Renal cortex interstitium (tissue), 11 donors: Measurements from ENCODE around the gene ADGRG3. TPM values are rescaled to one million over a fixed set of nuclear protein-coding genes. Genes with fewer than 3 reads are reported as not detected.
"Not testable (repeated sequence)": the region's sequence is repeated elsewhere in the genome, so short reads cannot be mapped to it uniquely, and the experiment has no call there.

Experiments used
- DNase-seq, 11 donors: peaks; one replicate each; pipeline ENCODE4 v3.0.0-alpha.2; 2013; ENCODE audit warnings: low read depth in 9 of 11, low spot score in 4 of 11; ENCODE audit errors: extremely low read depth in 1 of 11
- polyA plus RNA-seq, 3 donors: library from polyadenylated mRNA; unstranded; fragments of 120-200 nt; gene quantifications; one replicate each; pipeline ENCODE4 v1.2.1, GENCODE V29; 2013; ENCODE audit not compliant: insufficient read length in 3 of 3

ADGRG3 gene
- polyA plus RNA-seq, 3 donors, result 0.21 to 0.48 (median 0.27) TPM

DNA sequence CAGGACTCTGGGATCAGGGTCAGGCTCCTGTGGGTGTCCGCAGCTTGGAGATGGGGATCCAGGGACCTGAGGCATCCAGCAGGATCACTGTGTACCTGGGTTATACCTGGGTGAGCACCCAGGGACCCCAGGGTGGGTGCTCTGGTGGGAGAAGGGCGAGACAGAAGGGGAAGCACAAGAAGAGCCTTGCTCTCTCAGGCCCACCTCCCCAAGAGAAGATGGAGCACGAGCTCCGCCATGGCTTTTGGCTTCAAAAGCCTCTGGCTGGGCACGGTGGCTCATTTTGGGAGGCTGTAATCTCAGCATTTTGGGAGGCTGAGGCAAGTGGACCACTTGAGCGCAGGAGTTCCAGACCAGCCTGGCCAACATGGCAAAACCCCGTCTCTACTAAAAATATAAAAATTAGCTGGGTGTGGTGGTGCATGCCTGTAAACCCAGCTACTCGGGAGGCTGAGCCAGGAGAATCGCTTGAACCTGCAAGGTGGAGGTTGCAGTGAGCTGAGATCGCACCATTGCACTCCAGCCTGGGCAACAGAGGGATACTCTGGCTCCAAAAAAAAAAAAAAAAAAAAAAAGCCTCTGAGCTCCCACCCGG, 35.4 kb downstream of the ADGRG3 start:
- DNase-seq, result no peak

DNA sequence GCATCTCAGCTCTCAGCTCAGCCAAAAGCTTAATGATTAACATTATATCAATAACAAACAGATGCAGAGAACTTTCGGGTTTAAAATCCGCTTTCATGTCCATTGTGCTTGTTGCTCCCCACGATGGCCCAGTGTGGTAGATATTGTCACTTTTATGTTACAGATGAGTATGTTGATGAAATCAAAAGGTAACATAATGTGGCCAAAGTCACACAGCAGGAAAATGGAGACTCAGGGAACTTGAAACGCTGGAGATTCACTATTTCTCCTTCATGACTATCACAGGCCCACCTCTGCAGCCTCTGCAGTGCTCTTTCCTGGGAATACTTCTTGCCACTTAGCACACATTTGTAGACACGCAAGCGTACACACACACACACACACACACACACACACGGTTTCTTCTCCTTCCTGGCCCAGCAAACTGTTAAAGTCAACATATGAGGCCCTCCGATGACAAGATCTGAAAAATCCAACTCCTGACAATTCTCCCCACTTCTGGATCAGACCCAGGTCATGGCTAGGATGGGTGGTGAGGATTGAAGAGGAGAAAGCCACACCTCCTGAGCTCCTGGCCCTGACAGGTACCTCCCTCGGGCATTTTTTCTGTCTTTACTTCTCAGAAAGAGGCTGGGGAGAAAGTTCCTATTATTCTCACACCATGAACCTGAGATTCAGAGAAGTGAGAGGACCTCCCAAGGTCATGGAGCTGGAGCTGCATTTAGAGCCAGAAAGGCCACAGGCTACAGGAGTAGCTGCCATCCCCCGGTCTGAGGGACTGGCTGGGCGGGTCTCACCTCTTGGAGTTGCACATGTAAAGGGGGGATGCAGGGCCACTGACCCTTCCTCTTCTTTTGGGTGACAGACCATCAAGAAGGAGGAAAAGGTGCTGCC, 36.2 kb downstream of the ADGRG3 start:
- no peak for DNase-seq

DNA sequence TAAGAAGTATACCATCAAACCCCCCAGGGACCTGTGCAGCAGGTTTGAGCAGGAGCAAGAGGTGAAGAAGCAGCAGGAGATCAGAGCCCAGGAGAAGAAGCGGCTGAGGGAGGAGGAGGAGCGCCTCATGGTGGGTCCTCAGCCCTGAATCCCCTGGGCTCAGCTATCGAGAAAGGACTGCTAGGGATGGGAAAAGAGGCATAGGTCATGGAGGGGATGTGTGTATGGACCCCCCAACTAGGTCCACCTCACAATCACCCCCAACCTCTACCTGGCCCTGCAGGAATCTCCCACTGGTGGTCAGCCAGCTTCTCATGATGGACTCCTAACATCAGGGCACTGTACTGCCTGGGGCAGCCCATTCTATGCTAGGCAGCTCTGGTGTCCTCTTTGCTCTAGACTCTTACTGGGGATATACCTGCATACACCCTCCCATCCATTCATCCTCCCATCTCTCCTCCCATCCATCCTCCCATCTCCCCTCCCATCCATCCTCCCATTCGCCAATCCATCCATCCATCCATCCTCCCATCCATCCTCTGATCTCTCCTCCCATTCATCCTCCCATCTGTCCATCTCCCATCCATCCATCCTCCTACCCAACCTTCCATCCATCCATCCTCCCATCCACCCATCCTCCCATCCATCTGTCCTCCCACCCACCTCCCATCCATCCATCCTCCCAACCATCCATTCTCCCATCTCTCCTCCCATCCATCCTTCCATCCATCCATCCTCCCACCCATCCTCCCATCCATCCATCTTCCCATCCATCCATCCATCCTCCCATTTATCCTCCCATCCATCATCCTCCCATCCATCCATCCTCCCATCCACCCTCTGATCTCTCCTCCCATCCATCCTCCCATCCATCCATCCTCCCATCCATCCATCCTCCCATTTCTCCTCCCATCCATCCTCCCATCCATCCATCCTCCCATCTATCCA, 37.1 kb downstream of the ADGRG3 start:
- no peak for DNase-seq

DNA sequence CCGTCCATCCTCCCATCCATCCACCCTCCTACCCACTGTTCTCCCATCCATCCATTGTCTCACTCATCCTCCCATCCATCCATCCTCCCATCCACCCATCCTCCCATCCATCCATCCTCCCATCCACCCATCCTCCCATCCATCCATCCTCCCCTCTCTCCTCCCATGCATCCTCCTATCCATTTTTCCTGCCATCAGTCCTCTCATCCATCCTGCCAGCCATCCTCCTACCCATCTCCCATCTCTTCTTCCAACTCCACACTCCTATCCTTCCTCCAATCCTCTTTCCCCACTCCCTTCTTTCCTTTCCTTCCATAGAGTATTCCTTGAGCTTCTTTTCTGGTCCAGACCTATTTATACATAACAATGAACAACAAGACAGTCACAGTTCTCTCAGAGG, 38.6 kb downstream of the ADGRG3 start:
- no peak for DNase-seq

DNA sequence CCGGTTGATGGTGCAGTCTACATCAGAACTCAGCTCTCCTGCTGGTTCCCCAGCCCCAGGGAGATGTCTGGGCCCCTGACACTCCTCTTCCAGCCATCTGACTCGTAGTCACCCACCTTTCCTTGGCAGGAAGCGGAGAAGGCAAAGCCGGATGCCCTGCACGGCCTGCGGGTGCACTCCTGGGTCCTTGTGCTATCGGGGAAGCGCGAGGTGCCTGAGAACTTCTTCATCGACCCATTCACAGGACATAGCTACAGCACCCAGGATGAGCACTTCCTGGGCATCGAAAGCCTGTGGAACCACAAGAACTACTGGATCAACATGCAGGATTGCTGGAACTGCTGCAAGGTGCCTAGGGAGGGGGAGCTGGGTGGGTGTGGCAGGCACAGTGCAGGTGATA, 39.2 kb downstream of the ADGRG3 start:
- DNase-seq, result no peak

DNA sequence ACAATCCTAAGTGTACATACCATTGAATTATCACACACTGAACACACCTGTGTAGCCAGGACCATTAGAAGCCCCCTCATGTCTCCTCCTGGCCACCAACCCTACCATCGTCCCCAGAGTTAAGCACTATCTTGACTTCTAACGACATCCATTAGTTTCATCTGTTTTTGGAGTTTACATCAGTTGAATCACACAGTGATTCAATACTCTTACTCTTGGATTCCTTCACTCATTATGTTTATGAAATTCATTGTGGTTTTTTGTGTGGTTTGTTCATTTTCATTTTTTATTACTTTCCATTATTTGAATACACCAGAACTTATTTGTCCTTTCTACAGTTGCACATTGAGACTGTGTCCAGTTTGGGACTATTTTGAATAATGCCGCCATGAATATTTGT, 40.1 kb downstream of the ADGRG3 start:
- no peak for DNase-seq

DNA sequence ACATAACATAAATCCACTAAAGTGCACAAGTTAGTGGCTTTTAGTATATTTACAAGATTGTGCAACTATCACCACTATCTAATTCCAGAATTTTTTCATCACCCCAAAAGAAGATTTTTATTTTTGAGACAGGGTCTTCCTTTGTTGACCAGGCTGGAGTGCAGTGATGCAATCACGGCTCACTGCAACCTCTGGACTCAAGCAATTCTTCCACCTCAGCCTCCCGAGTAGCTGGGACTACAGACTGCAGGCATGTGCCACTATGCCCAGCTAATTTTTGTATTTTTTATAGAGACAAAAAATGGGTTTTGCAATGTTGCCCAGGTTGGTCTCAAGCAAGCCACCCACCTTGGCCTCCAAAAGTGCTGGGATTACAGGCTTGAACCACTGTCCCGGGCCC, 41.6 kb downstream of the ADGRG3 start:
- no peak for DNase-seq

DNA sequence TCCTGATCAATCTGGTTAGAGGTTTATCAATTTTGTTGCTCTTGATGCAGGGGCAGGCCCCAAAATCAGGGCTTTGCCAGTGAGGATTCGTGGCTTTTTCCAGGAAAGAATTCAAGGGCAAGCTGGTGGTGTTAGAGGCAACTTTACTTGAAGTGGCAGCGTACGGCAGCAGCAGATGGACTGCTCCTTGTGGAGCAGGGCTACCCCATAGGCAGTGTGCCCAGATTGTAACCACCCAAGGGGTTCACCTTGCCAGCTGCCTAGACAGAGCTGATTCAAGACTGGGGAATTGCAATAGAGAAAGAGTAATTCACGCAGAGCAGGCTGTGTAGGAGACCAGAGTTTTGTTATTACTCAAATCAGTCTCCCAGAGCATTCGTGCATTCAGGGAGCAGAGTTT, 43.2 kb downstream of the ADGRG3 start:
- DNase-seq, result no peak

DNA sequence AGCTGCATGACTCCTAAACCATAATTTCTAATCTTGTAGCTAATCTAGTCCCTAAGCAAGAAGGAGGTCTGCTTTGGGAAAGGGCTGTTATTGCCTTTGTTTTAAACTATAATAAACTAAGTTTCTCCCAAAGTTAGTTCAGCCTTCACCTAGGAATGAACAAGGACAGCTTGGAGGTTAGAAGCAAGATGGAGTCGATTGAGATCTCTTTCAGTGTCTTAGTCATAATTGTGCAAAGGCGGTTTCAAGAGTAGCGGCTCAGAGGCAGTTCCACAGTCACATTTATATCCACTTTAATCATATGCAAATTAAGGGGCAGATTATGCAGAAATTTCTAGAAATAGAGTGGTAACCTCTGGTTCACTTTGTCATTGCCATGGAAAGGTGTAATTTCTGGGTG, 43.9 kb downstream of the ADGRG3 start:
- no peak for DNase-seq

DNA sequence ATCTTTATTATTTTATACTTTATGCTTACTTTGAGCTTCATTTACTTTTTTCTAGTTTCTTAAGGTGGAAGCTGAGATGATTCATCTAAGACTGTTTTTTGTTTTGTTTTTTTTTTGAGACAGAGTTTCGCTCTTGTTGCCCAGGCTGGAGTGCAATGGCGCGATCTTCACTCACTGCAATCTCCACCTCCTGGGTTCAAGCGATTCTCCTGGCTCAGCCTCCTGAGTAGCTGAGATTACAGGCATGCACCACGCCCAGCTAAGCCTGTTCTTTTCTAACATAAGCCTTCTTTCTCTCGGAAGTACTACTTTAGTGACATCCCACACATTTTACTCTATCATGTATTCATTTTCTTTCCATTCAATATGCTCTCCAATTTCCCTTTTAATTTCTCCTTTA, 44.5 kb downstream of the ADGRG3 start:
- not testable (repeated sequence) for DNase-seq

DNA sequence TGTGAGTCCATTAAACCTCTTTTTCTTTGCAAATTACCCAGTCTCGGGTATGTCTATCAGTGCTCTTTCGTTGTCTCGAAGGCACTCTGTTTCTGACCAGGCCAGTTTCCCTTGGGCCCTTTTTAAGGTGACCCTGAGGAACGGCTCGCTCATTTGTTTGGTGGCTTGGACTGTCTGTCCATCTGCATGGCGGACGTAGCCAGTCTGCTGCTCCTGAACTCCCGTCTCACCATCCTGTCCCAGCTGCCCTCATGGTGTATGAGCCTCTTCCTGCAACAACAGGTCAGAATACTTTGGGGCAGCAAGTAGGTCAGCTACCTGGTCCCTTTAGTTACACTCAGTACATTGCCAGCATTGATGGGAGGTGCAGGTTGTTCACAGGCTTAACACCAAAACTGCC, 45.5 kb downstream of the ADGRG3 start:
- no peak for DNase-seq

DNA sequence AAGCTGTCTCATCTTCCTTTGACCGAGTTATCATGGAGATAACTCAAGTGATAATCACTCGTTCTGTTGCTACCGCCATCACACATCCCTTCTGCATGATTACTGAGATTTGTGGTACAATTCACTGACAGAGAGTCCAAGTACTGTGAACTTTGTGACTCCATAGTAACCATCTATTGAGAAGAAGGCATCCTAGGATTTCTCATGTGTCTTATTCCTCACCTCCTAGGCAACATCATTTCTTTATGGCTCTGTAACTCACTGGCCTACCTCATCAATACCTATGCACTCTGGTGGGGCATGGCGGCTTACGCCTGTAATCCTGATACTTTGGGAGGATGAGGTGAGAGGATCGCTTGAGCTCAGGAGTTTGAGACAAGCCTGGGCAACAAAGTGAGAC, 45.9 kb downstream of the ADGRG3 start:
- no peak for DNase-seq

DNA sequence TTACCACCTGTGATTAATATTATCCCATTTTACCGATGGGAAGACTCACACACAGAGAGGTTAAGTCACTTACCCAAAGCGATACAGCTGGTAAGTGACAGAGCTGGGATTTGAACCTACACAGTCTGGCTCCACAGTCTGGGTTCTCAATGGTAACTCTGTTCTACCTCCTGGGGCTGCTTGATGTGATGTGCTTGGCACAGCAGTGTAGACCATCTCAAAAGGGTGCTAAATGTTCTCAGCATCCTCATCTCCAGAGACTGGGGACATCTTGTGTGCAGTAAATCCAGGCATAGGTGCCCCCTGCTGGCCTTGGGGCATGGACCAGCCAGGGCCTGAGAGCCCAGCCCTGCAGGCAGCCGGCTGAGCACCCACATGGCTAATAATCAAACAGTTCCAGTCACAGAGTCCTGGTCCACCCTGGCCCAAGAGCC, 52.1 kb downstream of the ADGRG3 start:
- DNase-seq, result peak in 1 of 11 donors; percentile 21

DNA sequence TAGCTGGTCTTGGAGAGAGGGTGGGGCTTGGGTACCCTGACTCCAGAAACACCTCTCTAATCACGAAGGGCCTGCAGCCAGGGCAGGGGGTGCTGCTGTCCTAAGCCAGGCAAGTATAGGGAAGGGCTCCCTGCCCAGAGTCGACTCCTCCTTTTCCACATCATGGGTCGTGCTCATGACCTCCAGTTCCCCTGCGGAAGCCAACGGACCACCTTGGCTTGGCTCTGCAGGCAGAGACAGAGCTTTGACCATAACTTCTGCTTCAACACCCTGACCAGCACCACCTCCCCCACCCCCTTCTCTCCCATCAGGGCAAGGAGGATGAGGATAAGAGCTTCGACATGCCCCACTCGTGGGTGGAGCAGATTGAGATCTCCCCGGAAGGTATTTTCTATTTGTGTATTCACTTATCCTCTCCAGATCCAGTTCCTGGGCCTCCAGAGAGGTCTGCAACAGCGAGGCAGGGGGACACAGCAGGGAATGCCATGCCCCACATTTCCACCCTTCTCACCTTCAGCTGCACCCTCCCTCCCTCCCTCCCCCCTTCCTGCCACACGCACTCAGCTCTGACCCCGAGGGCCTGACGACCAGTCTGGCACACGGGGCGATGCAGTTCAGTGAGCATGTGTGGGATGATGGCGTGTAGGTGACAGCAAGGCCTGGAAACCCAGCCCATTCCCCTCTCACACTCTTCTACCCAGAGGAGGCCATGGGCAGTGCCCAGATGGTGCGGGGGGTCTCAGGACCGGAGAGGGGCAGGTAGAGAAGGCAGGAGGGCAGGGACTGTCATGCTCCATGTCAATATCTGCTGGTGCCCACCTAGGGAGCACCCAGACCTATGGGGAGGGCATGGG, 53.5 kb downstream of the ADGRG3 start:
- DNase-seq, result no peak

DNA sequence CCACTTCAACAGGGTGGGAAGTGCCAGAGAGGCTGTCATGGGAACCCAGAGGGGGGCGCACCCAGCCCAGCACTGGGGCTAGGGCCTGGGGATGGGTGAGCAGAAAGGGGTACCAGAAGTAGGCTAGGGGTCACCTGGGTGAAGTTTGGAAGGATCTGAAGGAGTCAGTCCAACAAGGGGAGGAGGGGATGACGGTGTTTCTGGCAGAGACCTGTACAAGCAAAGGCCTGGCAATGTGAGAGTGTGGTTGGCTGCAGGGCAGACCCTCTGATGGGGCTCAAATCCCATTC, 54.0 kb downstream of the ADGRG3 start:
- no peak for DNase-seq

DNA sequence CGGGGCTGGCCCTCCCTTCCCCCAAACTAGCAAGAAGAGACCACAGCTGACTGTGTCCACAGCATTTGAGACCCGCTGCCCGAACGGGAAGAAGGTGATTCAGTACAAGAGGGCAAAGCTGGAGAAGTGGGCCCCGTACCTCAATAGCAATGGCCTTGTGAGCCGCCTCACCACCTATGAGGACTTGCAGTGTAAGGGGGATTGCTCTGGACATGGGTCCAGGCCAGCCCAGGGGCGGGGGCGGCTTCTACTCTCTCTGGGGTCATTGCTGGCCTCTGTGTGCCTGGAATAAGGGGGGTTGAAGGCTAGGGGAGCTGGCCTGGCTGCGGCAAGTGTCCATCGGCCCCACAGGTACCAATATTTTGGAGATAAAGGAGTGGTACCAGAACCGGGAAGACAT, 54.5 kb downstream of the ADGRG3 start:
- DNase-seq, result no peak

DNA sequence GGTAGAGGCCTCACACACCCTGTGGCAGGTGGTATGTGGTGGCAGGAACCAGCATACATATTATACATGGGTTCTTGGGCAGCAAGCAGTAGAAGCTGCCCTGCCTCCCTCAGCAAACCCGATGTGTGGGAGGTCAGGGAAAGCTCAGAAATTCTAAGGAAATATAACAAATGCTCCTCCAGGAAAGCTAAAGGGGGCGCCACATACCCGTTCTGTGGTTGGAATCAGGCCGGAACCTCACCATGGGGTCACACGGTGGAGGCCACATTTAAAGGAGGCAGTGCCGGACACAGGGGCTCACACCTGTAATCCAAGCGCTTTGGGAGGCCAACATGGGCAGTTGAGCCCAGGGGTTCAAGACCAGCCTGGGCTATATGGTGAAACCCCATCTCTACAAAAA, 55.1 kb downstream of the ADGRG3 start:
- no peak for DNase-seq

DNA sequence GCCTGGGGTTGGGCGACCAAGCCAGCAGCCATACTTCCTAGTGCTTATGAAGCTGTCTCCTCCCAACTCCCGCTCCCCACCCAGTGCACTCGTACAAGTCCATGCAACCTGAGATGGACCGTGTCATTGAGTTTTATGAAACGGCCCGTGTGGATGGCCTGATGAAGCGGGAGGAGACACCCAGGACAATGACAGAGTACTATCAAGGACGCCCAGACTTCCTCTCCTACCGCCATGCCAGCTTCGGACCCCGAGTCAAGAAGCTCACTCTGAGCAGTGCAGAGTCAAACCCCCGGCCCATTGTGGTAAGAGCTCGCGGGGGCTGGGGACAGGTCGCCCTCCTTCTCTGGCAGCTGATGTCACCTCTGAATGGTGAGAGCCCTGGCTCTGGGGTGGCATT, 56.4 kb downstream of the ADGRG3 start:
- DNase-seq, result peak in 1 of 11 donors; percentile 11

DNA sequence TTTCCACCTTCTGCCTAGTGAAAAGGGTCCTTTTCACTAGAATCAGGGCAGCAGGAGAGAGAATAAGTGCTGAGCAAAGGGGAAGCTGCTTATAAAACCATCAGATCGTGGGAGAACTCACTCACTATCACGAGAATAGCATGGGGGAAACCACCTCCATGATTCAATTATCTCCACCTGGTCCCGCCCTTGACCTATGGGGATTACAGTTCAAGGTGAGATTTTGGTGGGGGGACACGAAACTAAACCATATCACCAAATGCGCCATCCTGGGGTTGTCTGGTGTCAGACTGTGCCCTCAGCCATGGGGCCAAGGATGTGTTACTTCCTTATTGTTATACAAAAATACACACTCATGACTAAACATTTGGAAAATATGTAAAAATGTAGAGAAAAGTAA, 57.0 kb downstream of the ADGRG3 start:
- DNase-seq, result no peak
